Lower leg skin (tissue), 3 donors: Measurements from ENCODE around the gene PPFIBP2.

Experiments used
- CTCF ChIP-seq, 3 donors: fragments of 450-650 bp; IDR thresholded peaks; one replicate each; pipeline ENCODE4 v1.5.1; 2016; ENCODE audit warnings: antibody characterized with exemption in 3 of 3, mild to moderate bottlenecking in 3 of 3, moderate library complexity in 2 of 3
- POLR2A ChIP-seq, 2 donors: fragments of 450-650 bp; IDR thresholded peaks; one replicate each; pipeline ENCODE4 v1.6.1; 2016 to 2017; ENCODE audit warnings: antibody characterized with exemption in 2 of 2, mild to moderate bottlenecking in 1 of 2, moderate library complexity in 1 of 2

GRCh38 chr11:7567311-7567710 is 53.5 kb downstream of the PPFIBP2 start:
- TF ChIP-seq POLR2A (IDR thresholded peaks at IDR 0.05) (no peak), CTCF (IDR thresholded peaks at IDR 0.05) (no peak)
